Measurements from ENCODE around the gene CLEC2A.
"Not testable (repeated sequence)": the region's sequence is repeated elsewhere in the genome, so short reads cannot be mapped to it uniquely, and the experiment has no call there.

The CLEC2A gene

DNA sequence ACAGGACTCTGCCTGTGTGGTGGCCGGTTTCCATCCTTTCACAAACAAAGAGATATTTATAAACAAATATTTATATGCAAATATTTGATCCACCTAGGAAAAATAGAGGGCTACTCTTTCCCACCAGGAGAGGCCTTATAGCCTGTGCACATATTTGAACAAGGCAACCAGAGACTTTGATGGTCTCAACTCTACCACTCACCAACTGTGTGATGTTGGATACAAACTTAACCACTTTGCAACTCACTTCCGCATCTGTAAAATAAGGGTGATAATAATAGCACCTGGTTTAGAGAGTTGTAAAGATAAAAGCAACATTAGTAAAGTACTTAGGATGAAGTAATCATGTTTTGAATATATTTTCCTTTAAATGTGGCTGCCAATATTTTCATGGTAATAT is 37.5 kb upstream of the CLEC2A start:
- TF ChIP-seq, protein P1, sequence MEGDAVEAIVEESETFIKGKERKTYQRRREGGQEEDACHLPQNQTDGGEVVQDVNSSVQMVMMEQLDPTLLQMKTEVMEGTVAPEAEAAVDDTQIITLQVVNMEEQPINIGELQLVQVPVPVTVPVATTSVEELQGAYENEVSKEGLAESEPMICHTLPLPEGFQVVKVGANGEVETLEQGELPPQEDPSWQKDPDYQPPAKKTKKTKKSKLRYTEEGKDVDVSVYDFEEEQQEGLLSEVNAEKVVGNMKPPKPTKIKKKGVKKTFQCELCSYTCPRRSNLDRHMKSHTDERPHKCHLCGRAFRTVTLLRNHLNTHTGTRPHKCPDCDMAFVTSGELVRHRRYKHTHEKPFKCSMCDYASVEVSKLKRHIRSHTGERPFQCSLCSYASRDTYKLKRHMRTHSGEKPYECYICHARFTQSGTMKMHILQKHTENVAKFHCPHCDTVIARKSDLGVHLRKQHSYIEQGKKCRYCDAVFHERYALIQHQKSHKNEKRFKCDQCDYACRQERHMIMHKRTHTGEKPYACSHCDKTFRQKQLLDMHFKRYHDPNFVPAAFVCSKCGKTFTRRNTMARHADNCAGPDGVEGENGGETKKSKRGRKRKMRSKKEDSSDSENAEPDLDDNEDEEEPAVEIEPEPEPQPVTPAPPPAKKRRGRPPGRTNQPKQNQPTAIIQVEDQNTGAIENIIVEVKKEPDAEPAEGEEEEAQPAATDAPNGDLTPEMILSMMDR (IDR thresholded peaks at IDR 0.05; ENCODE audit: low read depth, low read length), result no peak
- no peak overlapping the region for H3K4me3 ChIP-seq (ENCODE audit: low read depth, low read length)

DNA sequence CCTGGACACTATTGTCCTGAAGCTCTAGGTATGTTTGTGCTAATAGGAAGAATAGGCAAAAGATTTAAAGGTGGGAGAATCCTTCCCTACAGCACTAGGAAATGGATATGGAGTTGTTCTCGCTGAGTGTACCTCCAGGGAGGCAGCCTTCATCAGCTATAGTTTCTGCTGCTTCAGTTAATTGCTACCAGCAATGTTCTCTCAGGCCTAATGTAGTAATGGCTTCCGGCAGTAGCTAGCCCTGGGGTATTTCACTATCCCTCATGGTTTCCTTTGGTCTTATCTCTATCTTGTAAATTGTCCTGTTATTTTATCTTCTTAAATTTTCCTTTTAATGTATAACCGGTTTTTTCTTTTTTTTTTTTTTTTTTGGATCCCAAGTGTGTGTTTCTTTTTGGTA is 29.7 kb upstream of the CLEC2A start:
- H3K4me3 ChIP-seq (ENCODE audit: low read depth, low read length), result no peak overlapping the region

DNA sequence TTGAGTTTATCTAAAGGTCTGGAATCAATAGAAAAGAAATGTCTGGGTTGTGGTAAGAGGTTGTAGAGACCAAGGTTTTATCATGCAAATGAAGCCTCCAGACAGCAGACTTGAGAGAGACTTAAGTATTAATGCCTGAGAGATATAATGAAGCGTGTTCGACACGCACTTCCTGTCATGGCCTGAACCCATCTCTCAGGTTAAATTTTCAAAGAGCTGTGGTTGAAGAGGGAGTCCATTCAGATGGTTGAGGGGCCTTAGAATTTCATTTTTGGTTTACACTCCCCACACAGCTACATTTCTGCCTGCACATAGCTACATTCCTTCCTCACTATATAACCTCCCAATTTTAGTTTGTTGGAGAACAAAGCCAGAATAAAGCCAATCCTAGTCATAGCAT is 28.9 kb upstream of the CLEC2A start:
- TF ChIP-seq, protein P1 (IDR thresholded peaks at IDR 0.05; ENCODE audit: low read depth, low read length), result no peak
- no peak overlapping the region for H3K4me3 ChIP-seq (ENCODE audit: low read depth, low read length)

More for the DNA sequence above, 29.7 kb upstream of the CLEC2A start:
- TF ChIP-seq, protein P1 (IDR thresholded peaks at IDR 0.05; ENCODE audit: low read depth, low read length), result no peak

DNA sequence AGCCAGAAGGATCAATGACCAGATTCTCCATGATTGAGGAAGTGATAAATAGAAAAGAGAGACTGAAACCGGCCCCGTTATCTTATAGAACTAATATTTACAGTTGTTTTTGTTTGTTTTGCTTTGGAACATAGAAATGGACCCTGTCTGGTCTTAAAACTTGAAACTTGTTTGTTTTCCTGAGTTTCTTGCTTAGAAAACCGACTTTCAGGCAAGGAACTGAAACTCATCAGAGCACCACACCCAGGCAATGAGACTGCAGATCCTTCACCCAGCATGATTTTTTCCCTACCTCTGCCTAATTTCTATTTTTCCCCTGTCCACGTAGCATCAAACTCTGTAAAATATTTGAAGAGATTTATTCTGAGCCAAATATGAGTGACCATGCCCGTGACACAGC is 28.4 kb upstream of the CLEC2A start:
- H3K4me3 ChIP-seq (ENCODE audit: low read depth, low read length), result no peak overlapping the region
- TF ChIP-seq, protein P1 (IDR thresholded peaks at IDR 0.05; ENCODE audit: low read depth, low read length), result no peak

DNA sequence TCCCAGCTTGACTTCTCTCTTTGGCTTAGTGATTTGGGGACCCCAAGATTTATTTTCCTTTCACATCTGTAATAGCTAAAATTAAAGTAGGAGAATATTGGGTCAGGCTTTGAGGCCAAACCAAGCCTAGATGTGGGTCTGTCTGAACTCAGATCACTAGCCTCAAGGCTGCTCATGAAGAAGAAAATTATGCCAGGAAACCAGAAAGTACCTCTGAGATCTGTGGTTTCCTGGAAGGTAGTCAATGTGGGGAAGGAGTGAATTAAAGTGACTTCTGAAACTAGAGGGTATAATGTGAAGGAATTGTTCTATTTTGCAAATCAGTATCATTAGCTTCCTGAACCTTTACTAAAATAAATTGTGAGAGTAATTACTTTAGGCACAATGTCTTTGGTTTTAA is 25.7 kb upstream of the CLEC2A start:
- TF ChIP-seq, protein P1 (IDR thresholded peaks at IDR 0.05; ENCODE audit: low read depth, low read length), result no peak
- no peak overlapping the region for H3K4me3 ChIP-seq (ENCODE audit: low read depth, low read length)

DNA sequence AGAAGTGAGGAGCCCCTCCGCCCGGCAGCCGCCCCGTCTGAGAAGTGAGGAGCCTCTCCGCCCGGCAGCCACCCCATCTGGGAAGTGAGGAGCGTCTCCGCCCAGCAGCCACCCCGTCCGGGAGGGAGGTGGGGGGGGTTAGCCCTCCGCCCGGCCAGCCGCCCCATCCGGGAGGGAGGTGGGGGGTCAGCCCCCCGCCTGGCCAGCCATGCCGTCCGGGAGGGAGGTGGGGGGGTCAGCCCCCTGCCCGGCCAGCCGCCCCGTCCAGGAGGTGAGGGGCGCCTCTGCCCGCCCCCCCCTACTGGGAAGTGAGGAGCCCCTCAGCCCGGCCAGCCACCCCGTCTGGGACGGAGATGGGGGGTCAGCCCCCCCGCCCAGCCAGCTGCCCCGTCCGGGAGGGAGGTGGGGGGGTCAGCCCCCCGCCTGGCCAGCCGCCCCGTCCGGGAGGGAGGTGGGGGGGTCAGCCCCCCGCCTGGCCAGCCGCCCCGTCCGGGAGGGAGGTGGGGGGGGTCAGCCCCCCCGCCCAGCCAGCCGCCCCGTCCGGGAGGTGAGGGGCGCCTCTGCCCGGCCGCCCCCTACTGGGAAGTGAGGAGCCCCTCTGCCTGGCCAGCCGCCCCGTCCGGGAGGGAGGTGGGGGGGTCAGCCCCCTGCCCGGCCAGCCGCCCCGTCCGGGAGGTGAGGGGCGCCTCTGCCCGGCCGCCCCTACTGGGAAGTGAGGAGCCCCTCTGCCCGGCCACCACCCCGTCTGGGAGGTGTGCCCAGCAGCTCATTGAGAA is 21.0 kb upstream of the CLEC2A start:
- not testable (repeated sequence) for H3K4me3 ChIP-seq (ENCODE audit: low read depth, low read length)

DNA sequence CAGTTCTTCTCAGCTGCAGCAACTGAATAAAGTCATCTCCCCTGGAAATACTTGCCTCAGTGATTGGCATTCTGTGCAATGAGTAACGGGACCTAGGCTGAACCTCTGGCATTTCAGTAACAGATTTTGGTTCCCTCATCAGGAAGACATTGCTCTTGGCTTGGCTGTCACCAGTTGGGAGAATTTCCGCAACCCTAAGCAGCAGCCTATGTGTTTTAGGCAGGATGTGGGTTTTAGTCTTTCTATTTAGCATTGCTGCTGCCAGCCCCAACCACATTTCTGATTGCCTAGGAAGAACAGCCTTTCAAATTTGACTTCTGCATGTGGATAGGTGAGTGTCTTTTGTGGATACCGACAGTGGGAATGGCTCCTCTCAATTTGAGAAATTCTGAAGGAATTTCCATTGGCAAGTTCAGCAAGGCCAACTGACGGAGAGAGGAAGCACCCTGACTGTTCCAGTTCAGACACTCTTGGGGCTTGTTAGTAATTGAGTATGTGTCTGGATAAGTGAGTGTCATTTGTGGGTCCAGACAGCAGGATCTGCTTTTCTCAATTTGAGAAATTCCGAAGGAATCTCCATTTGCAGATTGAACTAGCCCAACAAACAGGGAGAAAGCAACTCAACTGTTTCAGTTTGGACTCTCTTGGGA is 19.0 kb upstream of the CLEC2A start:
- H3K4me3 ChIP-seq (ENCODE audit: low read depth, low read length), result no peak overlapping the region
- TF ChIP-seq, protein P1 (IDR thresholded peaks at IDR 0.05; ENCODE audit: low read depth, low read length), result no peak

Measured in WI38 (cell line).